Activated T-cell treated with anti-CD3 and anti-CD28 coated beads, Interleukin-2, amount 50 U/mL, for 1 hour (primary cell): Measurements from ENCODE around the gene PCBP3.
"Not testable (repeated sequence)": the region's sequence is repeated elsewhere in the genome, so short reads cannot be mapped to it uniquely, and the experiment has no call there.

Source experiments
- DNase-seq: peaks from one replicate; pipeline ENCODE4 v3.0.0-alpha.2; 2020

Gene PCBP3

GRCh38 chr21:45957981-45958600 lies 314.6 kb downstream of the PCBP3 start:
- no peak for DNase-seq

DNA sequence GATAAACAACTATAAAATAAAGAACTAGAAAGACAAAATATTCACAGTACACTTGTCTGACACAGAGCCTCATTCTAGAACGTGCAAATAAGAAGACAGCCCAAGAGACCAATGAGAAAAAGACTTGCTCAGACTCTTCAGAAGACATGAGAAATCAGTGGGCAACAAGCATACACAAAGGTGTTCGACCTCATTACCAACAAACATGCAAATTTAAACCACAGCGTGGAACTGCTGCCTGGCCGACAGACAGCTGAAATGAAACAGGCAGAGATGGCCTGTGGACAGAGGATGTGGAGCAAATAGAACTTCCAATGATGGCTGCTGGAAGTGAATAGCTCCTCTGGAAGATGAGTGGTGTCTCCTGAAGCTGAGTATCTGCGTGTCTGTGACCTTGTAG lies 315.7 kb downstream of the PCBP3 start:
- no peak for DNase-seq

GRCh38 chr21:45959779-45960390 lies 316.4 kb downstream of the PCBP3 start:
- DNase-seq, result no peak

- not testable (repeated sequence) for DNase-seq
Observed at GRCh38 chr21:45961408-45961807, 317.9 kb downstream of the PCBP3 start.

DNA sequence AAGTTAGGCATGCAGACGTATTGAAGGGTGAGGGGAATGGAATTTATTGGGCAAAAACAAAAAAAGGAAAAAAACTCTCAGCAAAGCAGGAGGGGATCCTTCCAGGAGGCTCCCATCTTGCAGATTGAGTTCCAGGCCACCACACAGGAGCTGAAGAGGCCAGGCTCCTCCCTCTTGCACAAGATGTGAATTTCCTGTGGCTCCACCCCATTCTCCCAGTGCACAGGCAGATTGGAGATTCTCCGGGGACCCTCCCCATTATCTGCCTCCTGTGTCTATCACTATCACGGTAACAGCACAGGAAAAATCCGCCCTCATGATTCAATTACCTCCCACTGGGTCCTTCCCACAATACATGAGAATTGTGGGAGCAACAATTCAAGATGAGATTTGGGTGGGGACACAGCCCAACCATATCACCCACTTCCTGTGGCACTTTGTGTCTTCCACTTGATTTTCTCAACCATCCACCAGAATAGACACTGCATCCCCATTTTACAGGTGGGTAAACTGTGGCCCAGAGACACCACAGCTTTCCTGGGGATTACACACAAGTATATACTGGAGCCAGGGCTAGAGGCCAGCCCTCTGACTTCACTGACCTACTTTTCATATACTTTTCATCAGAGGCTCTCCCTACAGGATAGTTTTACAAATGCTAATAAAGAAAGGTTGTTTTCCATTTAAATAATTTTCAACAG lies 319.2 kb downstream of the PCBP3 start:
- no peak for DNase-seq

DNA sequence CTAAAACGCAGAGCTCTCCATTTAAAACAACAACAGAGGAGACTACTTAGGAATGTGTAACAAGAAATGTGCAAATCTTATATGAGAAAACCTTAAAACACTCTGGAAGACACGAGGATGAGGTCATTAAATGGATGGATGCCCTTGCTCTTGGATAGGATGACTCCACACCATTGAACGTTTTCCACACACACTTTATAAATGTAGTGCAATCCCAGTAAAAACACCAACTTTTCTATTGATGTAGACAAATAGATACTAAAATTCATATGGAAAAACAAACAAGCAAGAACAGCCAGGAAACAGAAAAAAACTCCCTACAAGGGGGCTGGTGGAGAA lies 319.7 kb downstream of the PCBP3 start:
- DNase-seq, result no peak

DNA sequence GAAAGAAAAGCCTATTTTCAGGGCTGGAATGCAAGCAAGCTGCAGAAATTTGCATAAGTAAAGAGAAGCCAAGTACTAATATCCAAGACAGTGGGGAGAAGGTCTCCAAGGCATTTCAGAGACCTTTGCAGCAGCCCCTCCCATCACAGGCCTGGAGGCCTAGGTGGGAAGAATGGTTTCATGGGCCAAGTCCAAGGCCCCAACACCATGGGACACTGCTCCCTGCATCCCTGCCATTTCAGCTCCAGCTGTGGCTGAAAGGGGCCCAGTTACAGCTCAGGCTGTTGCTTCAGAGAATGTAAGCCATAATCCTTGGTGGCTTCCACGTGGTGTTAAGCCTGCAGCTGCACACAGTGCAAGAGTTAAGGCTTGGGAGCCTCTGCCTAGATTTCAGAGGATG lies 321.1 kb downstream of the PCBP3 start:
- DNase-seq, result no peak

- no peak for DNase-seq
Observed at GRCh38 chr21:45965084-45965809, 321.7 kb downstream of the PCBP3 start.

DNA sequence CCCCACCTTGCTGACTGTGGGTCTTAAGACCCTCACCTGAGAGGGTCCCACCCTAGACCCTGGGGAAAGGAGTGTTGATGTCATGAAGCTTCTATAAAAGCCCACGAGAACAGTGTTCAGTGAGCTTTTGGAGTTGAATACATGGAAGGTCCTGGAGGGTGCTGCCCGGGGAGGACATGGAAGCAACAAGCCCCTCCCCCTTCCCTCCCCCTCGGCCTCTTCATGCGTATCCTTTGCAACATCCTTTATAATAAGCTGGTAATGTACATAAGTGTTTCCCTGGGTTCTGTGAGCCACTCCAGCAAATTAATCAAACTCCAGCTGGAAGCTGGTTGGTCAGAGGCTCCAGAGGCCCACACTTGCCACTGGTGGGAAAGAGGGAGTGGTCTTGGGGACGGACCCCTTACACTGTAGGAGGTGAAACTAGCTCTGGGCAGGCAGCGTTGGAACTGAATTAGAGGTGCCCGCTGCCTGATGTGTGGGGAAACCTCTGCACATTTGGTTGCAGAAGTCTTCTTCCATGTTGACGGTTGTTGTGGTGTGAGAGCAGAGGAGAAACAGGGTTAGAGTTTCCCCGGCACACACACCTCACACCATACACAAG lies 323.4 kb downstream of the PCBP3 start:
- no peak for DNase-seq

DNA sequence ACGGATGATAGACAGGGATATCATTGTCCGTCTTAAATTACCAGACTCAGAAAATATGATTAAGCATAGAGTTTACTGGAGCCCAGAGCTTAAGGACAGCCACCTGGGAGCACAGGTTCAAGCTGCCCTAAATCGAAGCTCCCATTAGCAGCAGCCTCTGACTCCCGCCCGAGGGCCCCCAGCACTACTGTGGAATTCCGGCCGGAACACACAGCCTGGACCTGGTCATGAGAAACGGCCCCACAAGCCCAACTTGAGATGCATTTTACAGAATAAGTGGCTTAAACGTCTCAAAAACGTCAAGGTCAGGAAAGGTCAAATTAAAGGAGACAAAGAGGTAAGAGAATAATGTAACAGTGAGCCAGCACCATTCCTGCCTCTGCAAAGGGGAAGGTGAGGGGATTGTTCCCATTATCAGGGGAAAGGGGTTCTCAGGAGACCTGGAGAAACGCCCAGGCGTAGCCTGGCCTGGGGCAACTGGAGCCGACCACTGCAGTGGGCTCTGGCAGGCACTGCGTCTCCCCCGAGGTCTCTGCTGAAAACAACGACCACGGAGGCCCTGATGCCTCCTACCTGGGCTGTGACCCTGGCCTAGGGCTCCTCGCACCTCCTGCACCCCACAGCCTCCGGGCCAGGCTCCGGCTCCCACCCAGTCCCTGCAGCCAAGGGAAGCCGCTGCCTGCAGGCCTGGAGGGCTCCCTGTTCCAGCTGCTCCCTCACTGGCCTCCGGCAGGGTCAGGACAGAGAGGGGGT lies 326.6 kb downstream of the PCBP3 start:
- DNase-seq, result no peak

DNA sequence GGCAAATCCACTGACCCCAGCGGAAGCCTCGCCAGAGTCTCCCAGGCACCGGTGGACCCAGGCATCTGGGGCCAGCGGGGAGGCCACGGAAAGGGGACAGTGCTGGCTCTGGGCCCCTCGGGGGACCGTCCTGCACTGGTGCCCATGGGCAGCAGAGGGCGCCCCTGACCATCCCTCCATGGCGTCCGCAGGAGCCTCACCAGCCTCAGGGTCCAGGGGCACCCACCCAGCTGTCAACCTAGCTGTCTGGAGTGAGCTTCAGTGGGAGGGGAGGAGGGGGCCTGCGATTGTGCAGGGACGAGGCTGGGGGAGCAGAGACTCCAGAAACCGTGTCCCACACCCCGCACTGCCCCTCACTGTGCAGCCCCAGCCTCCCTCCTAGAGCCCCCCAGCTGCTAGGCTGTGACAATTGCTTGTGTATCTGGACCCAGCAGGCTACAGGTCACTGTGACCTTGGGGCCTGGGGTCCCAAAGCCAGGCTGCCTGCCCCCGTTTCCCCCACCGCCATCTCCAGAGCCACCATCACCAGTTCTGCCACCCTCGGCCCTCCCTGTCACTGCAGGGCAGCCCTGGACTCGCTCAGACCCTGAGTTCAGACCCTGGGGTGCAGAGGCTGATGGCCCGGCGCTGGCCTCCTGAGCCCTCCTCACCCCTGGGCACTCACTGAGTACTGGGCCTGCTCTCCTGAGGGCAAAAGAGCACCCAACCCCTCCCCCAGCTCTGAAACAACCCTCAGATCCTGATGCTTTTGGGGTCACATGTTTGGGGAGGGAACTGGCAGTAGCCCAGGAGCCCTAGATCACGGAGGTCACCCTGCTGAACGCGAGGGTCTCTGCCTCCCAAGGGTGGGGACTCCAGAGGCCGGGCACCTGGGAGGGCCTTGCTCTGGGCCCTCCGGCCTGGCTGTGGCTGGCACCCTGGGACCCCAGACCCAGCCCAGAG lies 327.4 kb downstream of the PCBP3 start:
- DNase-seq, result peak; percentile 65

- DNase-seq, result no peak
Observed at GRCh38 chr21:45971616-45972352, 328.3 kb downstream of the PCBP3 start.

DNA sequence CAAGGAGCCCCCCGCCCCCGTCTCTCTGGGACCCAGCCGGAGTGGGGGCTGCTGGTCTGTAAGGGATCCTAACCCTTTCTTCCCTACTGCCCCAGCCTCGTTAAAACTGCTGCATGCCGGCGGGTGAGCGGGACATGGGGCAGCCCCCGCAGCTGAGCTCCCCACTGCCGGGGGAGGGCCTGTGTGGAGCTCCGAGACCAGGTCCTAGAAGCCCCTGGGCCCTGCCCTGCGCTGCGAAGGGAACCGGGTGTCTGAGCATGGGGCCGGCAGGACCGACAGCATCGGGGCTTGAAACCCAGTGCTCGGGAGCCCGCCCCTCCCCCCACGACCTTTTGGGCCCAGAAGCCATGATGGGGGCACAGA lies 328.8 kb downstream of the PCBP3 start:
- DNase-seq, result no peak

DNA sequence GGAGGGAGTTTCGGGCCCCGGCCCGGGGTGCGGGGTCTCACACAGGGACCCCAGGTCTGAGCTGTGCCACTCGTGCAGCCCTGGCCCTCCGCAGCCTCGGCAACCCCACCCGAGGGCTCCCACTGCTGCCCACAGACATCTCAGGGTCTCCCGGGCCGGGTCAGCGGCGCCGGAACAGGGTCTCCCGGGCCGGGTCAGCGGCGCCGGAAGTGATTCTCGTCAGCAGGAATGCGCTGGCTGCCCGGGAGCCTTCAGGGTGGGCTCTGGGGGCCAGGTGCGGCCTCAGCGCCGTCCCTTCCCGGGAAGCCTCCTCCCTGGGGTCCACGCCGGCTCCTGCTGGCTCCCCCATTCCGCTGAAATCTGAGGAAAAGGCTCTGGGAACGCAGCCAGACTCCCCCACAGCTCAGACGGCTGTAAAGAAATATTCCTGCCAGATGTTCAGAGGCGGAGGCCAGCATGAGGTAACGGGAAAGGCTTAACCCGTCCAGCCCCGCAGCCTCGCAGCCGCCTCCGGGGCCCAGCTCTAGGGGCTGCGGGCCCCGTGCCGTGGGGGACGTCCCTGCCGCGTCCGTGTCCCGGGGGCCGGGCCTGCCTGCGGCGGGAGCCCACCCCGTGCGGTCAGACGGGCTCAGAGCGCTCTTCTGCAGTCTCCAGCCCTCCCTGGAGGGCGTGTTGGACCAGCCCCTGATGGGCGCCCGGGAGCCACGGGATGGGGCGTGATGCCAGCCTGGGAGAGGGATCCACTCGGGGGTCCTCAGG lies 329.4 kb downstream of the PCBP3 start:
- no peak for DNase-seq

DNA sequence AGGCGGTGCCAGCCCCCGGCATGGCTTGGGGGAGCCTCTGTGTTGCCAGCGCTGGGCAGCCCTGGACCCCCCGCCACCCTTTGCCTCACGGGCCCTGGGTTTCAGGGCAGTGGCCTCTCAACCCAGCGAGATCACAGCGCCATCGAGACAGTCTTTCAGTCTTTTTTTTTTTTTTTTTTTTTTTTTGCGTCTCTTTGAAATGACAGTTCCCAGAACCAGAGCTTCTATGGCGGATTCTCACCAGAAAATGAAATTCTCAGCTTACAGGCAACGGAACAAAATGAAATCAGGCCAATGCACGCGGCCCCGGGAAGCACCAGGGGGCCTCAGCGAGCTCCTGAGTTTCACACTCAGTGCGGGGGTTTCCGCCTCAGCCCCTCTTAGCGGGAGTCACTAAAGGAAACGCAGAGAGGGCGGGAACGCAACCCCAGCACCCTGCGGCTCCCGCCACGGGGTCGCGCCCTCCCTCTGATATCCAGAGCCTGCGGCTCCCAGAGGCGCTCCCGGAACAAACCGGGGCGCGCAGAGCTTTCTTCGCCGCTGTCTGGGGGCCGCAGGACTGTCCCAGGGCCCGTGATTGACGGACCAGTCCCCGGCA lies 330.0 kb downstream of the PCBP3 start:
- DNase-seq, result peak; percentile 83

DNA sequence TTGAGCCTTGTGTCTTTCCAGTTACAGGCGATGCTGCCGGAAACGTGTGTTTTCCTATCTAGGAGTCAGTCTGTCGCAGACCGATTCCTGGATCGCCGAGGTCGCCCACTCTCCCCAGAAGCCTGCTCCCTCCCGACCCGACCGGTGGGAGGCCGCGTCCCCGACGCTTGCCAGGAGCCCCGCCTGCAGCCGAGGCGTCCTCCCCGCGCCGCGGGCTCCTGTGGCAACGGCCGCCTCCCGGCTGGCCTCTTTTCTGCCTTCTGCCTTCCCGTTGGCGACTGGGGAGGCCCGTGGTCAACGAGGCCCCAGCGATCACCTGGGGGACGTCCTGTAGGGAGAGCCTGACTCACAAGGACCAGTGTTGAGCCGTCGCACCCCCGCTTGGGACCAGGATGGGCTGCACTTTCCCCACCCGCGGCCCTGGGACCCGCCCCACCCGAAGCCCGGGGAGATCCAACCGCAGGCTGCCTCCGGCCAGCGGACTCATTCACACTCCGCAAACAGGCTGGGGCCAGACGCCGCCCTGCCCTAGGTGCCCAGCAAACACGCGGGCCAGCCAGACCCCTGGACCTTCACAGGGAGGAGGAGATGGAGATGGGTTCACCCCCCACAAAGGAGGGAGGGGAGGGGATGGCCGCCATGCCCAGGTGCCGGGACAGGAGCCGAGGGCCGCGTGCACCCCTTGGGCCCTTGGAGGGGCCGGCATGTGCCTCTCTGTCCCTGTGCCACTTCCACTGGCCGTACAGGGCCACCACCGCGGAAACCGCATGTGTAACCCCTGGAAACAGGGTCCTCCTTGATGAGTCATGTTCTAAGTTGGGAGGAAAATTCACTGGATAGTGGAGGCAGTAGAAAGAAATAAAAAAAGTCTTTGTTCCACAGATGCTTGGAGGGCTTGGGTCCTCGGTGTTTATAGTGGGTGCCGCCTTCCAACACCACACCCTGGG lies 330.8 kb downstream of the PCBP3 start:
- peak; percentile 35 for DNase-seq

DNA sequence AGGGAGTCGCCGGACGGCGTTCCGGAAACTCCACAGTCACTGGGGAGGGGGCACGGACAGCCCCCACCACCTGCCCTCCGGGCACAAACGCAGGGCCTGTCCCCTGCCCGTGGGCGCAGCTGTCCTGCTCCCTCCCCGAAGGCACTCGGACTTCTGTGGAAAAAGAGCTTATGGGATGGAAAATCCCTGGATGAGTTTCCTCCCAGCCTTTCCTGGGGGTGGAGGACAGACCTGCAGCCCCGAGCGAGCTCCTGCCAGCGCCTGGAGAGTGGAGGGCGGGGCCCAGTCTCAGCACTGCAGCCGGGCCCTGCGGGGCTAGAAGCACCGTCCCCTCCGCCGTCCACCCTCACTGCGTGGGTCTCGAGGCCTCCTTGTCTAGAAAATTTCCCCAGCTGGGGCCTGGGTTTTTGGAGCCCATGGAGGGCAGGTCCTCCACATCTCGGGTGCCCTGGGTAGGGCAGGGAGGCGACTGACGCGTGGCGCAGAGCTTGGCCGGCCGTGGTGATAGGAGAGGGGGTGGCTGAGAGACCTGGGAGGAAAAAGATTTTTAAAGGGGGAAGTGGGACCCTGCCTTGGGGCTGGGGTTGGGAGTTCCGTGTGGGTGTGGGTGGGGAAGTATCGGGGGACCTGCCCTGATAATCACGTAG lies 331.6 kb downstream of the PCBP3 start:
- DNase-seq, result no peak
